Fibroblast of lung (primary cell): ENCODE results near the gene CCL3. TPM values are rescaled to one million over a fixed set of nuclear protein-coding genes. Genes with fewer than 3 reads are reported as not detected.
"Not testable (repeated sequence)": the region's sequence is repeated elsewhere in the genome, so short reads cannot be mapped to it uniquely, and the experiment has no call there.

Source experiments
- DNase-seq, 2 donors: peaks; one replicate each; pipeline versions ENCODE4 v3.0.0 to v3.0.0-alpha.2; 2010; ENCODE audit warnings: low read depth in 2 of 2
- H2AFZ ChIP-seq: 2 replicates; pipeline ENCODE4 v1.5.1; 2012; ENCODE audit warnings: low read length, control low read depth, inconsistent platforms
- H3K27ac ChIP-seq: 2 replicates; pipeline ENCODE4 v1.5.1; 2011; ENCODE audit warnings: low read length, control low read depth; ENCODE audit not compliant: insufficient read depth
- H3K27me3 ChIP-seq: 2 replicates; pipeline ENCODE4 v1.5.1; 2011; ENCODE audit warnings: mild to moderate bottlenecking, low read length; ENCODE audit not compliant: control insufficient read depth, insufficient read depth
- H3K36me3 ChIP-seq: 2 replicates; pipeline ENCODE4 v1.5.1; 2011; ENCODE audit warnings: low read length; ENCODE audit not compliant: control insufficient read depth, insufficient read depth
- H3K4me1 ChIP-seq: 2 replicates; pipeline ENCODE4 v1.5.1; 2011; ENCODE audit warnings: low read length; ENCODE audit not compliant: control insufficient read depth, insufficient read depth; ENCODE audit errors: extremely low read depth
- H3K4me2 ChIP-seq: 2 replicates; pipeline ENCODE4 v1.5.1; 2011; ENCODE audit warnings: low read length, control low read depth; ENCODE audit not compliant: insufficient read depth; ENCODE audit errors: extremely low read depth
- H3K4me3 ChIP-seq, 4 experiments: fragments of 200-600 bp in 1 of 4; sonication (generic) in 1 of 4; replicated peaks in 1 of 4; 2 replicates each; pipeline ENCODE4 v1.5.1; 2011 to 2016; ENCODE audit warnings: low read length in 4 of 4, low read depth in 3 of 4, mild to moderate bottlenecking in 3 of 4, control low read depth in 2 of 4, inconsistent platforms in 1 of 4, mixed read lengths in 1 of 4; ENCODE audit not compliant: insufficient read depth in 1 of 4; ENCODE audit errors: control extremely low read depth in 1 of 4
- H3K79me2 ChIP-seq: 2 replicates; pipeline ENCODE4 v1.5.1; 2012; ENCODE audit warnings: mild to moderate bottlenecking, low read length, inconsistent platforms; ENCODE audit not compliant: control insufficient read depth, insufficient read depth
- H3K9ac ChIP-seq: 2 replicates; pipeline ENCODE4 v1.5.1; 2011; ENCODE audit warnings: mild to moderate bottlenecking, low read length, control low read depth; ENCODE audit not compliant: insufficient read depth
- H3K9me3 ChIP-seq: 2 replicates; pipeline ENCODE4 v1.5.1; 2012; ENCODE audit warnings: low read depth, low read length; ENCODE audit not compliant: control insufficient read depth, insufficient read depth
- H4K20me1 ChIP-seq: 2 replicates; pipeline ENCODE4 v1.5.1; 2011; ENCODE audit warnings: low read length; ENCODE audit not compliant: control insufficient read depth, insufficient read depth; ENCODE audit errors: extremely low read depth
- CTCF ChIP-seq, 2 donors: IDR thresholded peaks in 1 of 2; conservative IDR thresholded peaks in 1 of 2; 1 replicate in 1 of 2; 2 replicates in 1 of 2; pipeline ENCODE4 v1.5.1; 2011 to 2012; ENCODE audit warnings: low read length in 2 of 2, control low read depth in 1 of 2, inconsistent platforms in 1 of 2, low read depth in 1 of 2, mild to moderate bottlenecking in 1 of 2
- EZH2 ChIP-seq: IDR thresholded peaks from 2 replicates; pipeline ENCODE4 v1.5.1; 2012; ENCODE audit warnings: low read length, control low read depth, mild to moderate bottlenecking; ENCODE audit errors: missing control alignments
- polyA plus RNA-seq, 2 donors: library from polyadenylated mRNA; depleted of rRNA in 1 of 2; stranded (reverse) in 1 of 2; unstranded in 1 of 2; fragments of >200 nt; gene quantifications; 2 replicates each; pipeline ENCODE4 v1.2.1, GENCODE V29; 2011 to 2012; ENCODE audit warnings: missing spikeins in 1 of 2
- total RNA-seq: library from RNA; depleted of rRNA; stranded (reverse); fragments of >200 nt; gene quantifications from 2 replicates; pipeline ENCODE4 v1.2.1, GENCODE V29; 2014

The CCL3 gene
- total and polyA plus RNA-seq, 2 donors (not counting 1 experiment from before 2014, with no cell fraction given), result not detected

- not testable (repeated sequence) for H3K4me1 ChIP-seq, H2AFZ ChIP-seq, H4K20me1 ChIP-seq, H3K79me2 ChIP-seq, H3K27ac ChIP-seq, H3K9me3 ChIP-seq, H3K36me3 ChIP-seq, H3K4me3 ChIP-seq, H3K27me3 ChIP-seq, H3K4me2 ChIP-seq, H3K9ac ChIP-seq
- DNase-seq, result peak in 1 of 2 donors; percentile 51
Measured at GRCh38 chr17:36114971-36115648, 25.2 kb upstream of the CCL3 start.

- not testable (repeated sequence) for H3K9ac ChIP-seq, DNase-seq, H3K4me2 ChIP-seq, H2AFZ ChIP-seq, H3K27me3 ChIP-seq, H3K79me2 ChIP-seq, H3K4me3 ChIP-seq, H3K4me1 ChIP-seq, H3K9me3 ChIP-seq, H3K36me3 ChIP-seq, H3K27ac ChIP-seq, H4K20me1 ChIP-seq
Measured at GRCh38 chr17:36113131-36113530, 23.2 kb upstream of the CCL3 start.

GRCh38 chr17:36112572-36112971, 22.6 kb upstream of the CCL3 start:
- Histone ChIP-seq H3K9ac (no peak overlapping the region), H3K27ac (no peak overlapping the region), H3K4me2 (no peak overlapping the region), H2AFZ (no peak overlapping the region), H3K9me3 (no peaks in the 10 kb centered on the region), H3K4me1 (no peaks in the 10 kb centered on the region), H3K27me3 (no peaks in the 10 kb centered on the region), H3K79me2 (no peaks in the 10 kb centered on the region), H3K4me3 (no peak overlapping the region), H4K20me1 (no peaks in the 10 kb centered on the region), H3K36me3 (no peaks in the 10 kb centered on the region)
- DNase-seq, result no peak
- TF ChIP-seq EZH2, result no peak
- TF ChIP-seq CTCF (conservative IDR thresholded peaks at IDR 0.05 in 1 of 2, IDR thresholded peaks at IDR 0.05 in 1 of 2; ENCODE audit: low read depth in 1 of 2, low read length in 2 of 2), result no peak

GRCh38 chr17:36111068-36111490, 21.1 kb upstream of the CCL3 start:
- Histone ChIP-seq H3K27me3 (no peaks in the 10 kb centered on the region), H2AFZ (no peak overlapping the region), H3K36me3 (no peaks in the 10 kb centered on the region), H3K4me1 (no peaks in the 10 kb centered on the region), H3K79me2 (no peaks in the 10 kb centered on the region), H3K9ac (no peak overlapping the region), H4K20me1 (no peaks in the 10 kb centered on the region), H3K27ac (no peak overlapping the region), H3K9me3 (no peaks in the 10 kb centered on the region), H3K4me3 (no peak overlapping the region), H3K4me2 (no peak overlapping the region)
- TF ChIP-seq CTCF (conservative IDR thresholded peaks at IDR 0.05 in 1 of 2, IDR thresholded peaks at IDR 0.05 in 1 of 2; ENCODE audit: low read depth in 1 of 2, low read length in 2 of 2), result no peak
- TF ChIP-seq EZH2, result no peak
- DNase-seq, result no peak

GRCh38 chr17:36108265-36108664, 18.3 kb upstream of the CCL3 start:
- not testable (repeated sequence) for H3K9ac ChIP-seq, H3K36me3 ChIP-seq, H3K4me3 ChIP-seq, H3K4me1 ChIP-seq, H3K9me3 ChIP-seq, H3K27ac ChIP-seq, H3K4me2 ChIP-seq, H4K20me1 ChIP-seq, H3K79me2 ChIP-seq, H3K27me3 ChIP-seq, DNase-seq, H2AFZ ChIP-seq
